Stimulated activated CD4-positive, alpha-beta T cell treated with anti-CD3 and anti-CD28 coated beads, Interleukin-4, amount 100 ng/mL, for 24 hours (primary cell): ENCODE results near the gene CPNE5.

Experiments
- DNase-seq: peaks from one replicate; pipeline ENCODE4 v3.0.0-alpha.2; 2020

The CPNE5 gene

DNA sequence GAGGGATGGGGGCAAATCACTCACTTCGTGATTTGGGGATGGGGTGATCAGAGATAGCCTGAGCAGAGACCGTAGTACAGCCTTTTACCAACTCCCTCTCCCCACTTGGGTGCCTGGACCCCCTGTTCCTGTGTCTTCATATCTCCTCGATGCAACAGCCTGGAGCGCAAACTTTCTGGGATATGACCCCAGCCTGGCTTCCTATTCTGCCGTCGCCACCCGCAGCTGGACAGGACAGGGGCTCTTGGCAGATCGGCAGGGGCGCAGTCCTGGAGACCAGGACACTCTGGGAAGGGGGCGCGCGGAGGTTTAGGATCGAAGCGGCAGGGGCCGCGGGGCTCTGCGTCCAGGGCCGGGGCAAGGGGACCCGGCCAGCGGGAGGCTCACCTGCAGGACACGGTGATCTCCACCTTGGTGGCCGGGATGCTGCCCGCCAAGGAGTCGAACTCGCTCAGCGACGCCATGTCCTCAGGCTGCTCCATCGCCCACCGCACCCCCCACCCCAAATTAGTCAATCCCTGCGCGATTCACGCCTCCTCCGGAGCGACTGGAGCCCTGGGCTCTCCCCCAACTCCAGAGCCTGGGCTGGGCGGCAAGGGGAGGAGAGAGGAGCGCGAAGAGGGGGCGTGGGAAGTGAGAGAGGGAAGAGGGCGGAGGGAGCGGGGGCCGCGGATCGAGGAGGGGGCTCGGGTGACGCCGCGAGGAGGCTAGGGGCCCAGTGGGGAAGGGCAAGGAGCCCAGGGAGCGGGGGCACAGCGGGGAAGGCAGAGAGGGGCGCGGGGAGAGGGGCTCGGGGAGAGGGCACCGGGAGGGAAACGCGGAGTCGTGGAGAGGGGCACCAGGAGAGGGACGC, at the start of gene CPNE5:
Gene CPNE5, minus strand, starts transcription at position 549 of the 853 bp plus-strand sequence. Its CDS starts 67 bp downstream, at position 482.
- peak; percentile 8 for DNase-seq

DNA sequence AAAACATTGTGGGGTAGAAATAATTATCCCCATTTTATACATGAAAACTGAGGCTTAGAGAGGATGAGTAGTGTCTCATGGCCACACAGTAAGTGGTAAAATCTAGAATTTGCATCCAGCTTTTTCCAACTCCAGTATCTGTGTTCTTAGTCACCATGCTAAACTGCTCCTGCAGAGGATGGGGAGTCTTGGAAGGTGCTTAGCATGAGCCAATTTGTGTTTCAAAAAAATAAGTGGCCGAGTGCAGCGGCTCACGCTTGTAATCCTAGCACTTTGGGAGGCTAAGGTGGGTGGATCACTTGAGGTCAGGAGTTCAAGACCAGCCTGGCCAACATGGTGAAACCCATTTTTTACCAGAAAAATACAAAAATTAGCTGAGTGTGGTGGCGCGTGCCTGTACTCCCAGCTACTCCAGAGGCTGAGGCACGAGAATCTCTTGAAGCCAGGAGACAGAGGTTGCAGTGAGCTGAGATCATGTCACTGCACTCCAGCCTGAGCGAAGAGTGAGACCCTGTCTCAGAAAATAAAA, 48.9 kb upstream of the CPNE5 start:
- DNase-seq: no peak

DNA sequence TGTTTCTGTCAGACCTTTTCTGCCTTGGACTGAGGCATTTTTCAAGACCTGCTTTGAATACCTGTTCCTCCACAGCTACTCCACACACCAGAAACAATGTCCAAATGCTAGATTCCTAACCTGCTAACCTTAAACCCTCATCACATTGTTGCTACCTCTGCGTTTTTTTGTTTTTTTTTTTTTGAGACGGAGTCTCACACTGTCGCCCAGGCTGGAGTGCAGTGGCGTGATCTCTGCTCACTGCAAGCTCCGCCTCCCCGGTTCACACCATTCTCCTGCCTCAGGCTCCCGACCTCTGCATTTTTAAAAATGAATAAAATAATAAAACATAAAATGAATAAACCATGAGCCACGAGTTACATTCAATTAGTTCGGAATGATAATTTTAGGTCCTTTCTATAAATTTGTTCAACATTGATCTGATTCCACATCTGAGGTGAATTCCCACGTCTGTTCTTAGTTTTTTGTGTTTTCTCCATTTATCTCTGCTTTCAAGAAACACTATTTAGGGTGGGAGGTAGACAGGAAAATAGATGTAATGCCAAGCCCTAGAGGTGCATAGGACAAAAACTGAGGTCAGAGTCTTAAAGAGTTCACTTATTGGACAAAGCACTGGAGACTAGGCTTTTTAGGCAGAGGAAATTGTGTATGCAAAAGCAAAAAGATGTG, 47.8 kb upstream of the CPNE5 start:
- no peak for DNase-seq

DNA sequence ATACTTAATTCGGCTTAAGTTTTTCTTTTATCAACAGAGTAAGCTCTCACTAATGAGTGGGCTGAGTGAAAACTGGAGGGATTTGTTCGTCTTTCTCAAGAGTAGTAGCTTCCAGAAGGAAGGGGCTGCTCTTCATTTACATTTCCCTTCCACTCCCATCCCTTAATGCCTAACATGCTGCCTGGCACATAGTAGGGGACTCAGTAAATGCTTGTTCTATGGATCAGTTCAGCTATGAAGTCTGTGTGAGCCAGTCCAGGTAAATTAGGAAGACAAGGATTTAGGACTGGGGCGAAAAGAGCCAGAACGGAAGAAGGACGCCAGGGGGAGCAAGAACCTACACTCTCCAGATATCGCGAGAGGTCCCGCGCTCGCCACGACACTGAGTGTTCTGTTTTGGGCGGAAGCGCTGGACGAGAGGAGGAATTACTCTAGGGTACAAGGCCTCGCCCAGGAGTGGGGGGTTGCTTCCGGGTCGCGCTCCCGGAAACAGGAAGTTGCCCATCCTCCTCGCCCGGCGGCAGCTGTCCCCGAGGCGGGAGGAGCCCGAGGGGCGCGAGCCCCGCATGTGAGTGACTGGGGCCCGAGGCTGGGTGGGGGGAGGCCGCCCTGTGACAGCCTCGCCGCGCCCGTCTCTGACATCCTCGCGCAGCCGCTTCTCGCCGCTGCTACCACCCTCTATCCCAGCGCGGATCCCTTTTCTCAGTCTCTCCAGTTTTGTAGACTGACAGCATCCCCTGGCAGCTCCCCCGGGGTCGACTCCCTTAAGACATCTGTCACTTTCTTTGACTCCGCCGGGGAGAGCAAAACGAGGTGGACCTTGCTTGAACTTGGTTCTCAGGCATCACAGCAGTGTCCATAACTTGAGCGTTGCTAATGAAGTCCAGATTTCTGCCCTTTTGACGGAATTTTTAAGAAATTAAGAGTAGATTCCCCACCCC, 46.5 kb upstream of the CPNE5 start, which contains the start of gene C6orf89:
Gene C6orf89, plus strand, starts transcription at position 492 of the 941 bp plus-strand sequence. CDS start 13,493 bp downstream, outside the sequence.
- DNase-seq: peak; percentile 98

DNA sequence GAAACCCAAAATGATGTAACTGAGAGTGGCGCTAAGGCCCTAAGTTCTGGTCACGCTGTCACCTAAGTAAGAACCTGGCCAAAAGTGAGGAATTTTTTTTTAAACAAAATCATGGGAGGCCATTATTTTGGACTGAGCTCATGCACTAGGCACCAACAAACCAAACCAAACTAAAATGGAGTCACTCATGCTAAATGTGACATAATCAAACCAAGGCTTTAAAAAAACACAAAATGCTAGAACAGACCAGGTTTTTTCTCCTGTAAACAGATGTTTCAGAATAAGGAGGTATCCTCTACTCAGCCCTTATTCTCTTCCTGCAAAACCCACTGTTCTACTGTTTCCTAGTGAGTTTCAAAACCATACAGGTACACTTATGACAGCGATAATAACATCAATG, 45.4 kb upstream of the CPNE5 start:
- DNase-seq: no peak

DNA sequence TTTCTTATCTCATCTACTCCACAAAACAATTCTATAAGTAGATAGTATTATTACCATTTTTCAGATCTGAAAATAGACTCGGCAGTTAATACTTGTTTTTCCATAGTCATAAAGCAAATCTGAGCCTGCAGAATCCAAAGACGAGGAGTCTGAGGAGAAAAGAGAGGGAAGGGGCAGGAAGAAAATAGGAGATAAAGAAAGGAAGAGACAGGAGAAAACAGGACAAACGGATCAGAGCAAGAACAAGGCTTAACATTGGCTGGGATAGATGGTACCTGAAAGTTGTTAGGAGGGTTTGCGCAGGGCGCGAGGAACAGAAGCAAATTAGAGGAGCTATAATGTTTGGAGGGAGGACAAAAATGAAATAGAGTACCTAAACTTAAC, 36.0 kb upstream of the CPNE5 start:
- DNase-seq: no peak

DNA sequence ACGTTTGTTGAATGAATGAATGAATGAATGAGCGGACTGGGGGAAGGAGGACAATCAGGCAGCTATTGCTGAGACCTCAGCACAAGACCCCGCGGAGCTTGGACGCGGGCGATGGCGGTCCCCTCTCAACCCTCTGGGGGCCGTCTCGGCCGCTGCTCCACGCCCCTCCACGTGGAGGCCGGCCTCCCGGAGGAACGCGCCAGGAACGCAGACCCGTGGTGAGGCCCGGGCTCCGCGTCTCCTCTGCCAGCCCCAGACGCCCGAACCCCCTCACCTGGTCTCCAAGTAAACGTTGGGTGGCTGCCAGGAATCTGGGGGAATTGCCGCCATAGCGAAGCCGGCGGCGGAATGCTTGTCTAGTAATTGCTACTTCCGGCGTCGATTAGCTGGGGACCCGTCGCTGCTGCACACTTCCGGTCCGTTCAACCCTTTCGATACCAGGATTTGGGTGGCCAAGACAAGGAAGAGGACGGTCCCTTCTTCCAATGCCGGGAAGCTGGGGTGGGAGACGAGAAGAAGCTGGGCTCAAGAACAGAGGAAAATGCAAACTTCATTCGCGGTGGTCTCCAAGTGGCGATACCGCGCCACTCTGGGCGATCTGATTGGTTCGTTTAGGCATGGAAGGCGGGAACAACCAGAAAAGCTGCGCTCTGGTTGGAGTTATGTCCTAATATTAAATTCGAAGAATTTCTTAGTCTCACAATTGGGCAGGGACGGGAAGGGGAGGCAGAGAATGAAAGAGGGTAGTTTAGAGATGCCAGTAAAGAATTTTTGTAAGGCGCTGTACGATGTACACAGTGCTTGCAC, 35.4 kb upstream of the CPNE5 start, which contains the start of gene PPIL1:
Gene PPIL1, minus strand, starts transcription at position 361 of the 807 bp plus-strand sequence. Its CDS starts 31 bp downstream, at position 330.
- peak; percentile 87 for DNase-seq

DNA sequence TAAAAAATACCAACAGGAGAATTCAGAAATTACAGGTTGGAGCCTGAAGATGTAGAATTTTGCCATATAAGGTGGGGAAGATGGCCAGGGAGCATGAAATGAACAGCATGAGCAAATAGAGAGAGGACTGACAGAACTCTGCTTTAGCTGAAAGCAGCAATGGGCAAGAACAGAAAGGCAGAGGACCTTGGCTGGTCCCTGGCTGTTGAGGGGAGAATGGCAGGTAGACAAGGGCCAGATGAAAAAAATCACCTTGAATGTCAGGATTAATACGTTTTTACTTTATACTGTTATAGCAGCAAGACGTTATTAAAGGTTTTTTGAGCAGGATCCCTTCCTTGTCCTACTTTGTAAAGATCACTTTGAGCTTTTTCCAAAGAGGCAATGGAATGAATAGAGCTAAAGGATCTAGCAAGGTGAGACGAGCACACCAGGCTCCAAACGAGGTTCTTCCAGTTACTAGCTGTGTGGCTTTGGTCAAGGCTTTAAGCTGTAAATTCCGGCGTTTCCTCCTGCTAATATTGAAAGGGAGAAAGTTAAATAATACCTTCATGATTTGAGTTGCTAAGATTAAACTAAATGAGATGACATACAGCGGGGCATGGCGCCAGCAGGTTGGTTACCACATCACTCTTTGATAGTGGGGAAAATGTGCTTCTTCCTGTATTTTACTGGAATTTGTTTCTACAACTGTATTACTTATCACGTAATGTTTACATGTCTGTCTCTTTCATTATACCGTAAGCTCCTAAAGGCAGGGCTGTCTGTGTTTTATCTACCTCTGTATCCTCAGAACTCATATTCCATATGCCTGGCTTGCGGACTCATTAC, 34.6 kb upstream of the CPNE5 start:
- no peak for DNase-seq

DNA sequence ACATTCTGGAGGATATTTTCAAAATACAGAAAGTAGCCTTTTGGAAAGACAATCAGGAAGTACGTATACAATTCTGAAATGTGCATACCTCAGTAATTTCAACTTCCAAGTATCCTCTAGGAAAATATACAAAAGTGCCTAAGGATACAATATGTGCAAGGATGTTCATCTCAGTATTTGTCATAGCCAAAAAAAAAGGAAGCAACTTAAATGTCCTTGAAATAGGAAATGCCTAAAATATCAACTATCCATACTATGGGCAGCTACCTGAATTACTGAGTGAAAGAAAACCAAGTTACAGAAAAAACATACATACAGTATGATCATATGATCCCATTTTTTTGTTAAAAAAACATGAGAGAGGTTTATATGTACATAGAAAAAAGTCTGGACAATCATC, 33.9 kb upstream of the CPNE5 start:
- DNase-seq: no peak

DNA sequence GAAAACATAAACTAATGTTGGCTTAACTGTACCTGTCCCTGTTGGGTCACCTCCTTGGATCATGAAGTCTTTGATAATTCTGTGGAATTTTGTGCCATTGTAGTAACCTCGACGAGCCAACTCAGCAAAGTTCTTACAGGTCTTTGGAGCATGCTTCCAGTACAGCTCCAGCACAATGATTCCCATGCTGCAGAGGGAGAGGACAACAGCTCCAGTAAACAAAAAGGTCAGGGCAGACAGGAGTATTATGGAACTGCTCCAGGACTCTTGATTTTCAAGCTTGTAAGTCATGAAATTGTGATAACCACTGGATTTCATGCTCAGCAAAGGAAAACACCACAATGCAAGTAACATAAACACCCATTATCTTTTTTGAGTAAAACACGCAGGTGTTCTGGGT, 32.4 kb upstream of the CPNE5 start:
- no peak for DNase-seq

DNA sequence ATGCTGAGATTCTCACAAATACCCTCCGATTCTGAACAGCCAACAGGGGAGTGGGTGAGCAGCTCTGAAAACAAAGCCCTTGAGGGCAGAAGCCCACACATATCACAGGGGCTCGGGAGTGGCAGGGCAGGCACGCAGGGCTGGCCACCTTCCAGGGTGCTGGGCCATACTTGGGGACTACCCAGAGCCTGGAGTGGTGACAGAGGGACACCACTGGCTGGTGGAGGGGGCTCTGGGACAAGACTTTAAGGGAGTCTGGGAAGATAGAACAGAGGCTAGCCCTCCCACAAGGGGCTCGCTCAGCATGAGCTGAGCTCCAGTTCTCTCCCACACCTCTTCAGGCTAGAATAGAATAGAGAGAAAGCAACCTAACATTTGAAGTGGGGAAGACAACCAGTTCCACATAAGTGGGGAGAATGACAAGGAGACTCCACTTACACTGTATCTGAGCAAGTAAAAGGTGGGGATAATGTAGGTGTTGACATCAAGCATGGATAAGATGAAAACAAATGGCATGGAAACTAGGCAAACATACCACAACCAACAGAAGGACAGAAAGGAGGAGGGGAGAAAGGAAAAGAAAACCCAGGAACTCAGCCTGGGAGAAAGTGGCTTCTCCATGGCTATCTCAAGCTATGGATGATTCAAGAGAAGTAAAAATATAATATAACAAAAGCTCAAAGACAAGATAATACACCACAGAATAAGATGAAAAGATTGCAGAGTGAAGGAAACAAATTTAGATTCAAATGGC, 28.4 kb upstream of the CPNE5 start:
- DNase-seq: no peak

DNA sequence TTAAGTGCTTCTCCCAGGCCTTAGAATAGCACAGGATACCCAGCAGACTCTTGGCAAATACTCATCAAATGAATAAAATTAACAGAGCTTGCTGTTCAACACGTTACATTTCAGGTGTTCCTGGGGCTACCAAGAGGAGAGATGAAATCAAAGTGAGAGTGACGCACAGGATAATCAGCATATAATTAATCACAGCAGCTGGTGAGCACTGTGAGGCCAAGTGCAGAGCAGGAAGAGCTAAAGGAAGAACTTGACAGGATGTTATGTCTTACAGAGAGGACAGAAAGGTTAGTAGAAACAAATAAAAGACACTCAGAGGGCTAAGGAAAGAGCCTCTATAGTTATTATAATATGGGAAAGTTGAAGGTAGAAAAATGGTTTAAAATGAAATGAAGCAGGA, 26.6 kb upstream of the CPNE5 start:
- DNase-seq: no peak

DNA sequence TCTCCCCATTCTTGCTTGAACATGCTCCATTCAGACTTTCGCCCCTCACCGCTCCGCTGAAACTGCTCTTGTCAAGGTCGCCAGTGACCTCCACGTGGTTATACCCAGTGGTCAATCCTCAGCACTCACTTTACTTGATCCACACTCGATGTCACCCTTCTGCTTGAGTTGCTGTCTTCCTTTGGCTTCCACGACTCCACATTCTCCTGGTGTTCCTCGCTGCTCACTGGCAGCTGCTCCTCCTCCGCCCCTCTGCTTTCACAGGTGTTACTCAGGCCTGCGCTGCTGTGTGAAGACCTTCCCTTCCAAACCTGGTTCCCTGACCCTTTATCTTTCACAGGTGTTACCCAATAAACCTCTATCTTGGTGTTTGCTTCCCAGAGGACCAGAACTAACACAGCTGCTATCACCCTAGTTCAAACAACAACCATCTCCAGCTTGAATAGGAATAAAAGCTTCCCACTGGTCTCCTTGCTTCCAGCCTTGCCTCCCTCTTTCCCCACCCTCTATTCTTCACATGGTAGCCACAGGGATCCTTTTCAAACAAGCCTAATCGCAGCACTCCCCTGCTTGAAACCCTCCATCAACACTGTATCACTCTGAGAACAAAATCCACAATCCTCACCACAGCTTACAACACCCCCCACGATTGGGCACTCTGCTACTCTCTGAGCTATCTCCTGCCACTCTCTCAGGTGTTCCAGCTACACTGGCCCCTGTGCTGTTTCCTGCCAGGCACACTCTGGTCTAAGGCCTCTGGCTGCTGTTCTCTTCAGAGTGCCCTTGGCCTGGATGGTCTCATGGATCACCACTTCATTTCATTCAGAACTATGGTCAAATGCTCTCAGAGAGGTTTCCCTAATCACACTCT, 24.7 kb upstream of the CPNE5 start:
- DNase-seq: no peak

DNA sequence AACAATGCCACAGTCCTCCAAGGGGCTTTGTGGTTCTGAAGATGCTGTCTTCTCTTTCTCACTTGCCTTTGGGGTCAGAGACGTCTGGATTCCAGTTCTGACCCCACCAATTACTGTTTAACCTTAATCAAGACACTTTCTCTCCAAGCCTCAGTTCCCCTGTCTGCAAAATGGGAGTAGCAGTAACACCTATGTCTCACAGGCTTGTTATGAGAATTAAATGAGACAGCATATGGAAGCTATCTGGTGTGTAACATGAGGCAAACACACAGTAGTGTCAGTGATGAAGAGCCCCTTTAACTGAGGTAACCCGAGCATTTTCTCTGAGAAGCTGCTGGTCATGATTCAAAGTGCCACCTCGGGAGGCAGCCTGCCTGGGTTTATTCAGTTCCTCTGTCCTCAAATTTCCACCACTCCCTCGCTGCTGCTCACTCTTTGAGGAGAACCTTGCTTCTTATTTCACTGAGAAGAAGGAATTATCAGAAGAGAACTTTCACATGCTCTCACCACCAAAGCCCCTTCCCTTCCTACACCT, 23.7 kb upstream of the CPNE5 start:
- DNase-seq: no peak

DNA sequence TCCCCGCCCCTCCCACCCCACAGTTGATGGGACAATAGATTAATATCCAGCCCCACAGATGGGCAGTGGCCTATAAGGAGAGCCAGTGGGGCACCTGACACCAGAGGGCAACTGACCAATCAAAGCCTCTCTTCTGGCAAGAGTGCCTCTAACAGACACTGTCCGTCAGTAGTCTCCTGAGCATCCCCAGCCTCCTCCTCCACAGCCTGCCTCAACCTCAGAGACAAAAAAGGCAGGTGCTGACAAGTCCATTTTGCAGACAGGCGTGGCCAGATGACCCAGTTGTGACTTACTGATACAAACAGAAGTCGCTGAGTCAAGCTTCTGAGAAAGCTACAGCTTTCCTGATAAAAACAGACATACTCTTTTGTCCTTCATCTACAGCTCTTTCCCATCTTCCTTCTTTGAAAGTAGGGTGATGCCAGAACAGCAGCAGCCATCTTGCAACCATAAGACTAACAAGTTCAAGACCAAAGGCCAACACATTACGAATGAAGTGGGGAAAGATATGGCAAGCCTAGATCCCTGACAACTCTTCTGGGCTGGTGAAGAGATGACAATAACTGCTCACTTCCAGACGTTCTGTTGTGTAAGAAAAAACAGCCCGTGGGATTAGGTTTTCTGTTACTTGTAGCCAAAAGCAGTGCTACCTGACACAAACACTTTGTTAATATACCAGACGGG, 23.1 kb upstream of the CPNE5 start:
- no peak for DNase-seq

DNA sequence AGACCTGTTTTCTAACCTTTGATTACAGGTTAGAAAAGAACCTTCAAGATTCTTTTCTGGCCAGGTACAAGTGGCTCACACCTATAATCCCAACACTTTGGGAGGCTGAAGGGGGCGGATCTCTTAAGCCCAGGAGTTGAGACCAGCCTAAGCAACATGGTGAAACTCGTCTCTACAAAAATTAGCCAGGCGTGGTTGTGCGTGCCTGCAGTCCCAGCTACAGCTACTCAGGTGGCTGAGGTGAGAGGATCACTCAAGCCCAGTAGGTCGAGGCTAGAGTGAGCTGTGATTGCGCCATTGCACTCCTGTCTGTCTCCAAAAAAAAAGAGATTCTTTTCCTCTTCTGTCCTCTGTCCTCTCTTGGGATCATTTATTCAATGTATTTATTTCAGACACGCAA, 20.9 kb upstream of the CPNE5 start:
- DNase-seq: no peak

DNA sequence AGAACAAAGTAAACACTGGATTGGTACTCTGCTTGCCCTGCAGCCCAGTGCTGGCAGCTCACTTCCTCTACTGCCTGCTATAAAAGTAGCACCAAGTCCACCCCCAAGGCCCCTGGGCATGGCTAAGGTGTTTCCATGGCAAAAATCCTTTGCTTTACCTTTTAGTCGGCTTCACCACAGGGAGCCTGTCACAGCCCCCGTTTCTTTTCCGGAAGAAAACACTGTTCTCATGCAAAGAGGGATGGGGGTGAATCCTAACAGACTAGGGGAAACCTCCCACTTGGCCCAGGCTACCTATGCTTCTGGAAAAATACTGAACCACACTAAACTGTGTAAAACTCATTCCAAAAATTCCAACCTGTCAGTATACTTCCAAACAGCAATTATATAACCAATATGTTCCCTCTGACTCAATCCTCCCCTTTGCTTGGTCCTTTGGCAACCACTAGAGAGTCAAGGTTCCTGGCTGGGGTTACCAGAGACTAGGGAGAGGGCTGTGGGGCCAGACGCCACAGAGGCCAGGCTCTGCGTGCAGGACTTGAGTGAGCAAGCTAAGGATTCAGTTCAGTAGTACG, 19.2 kb upstream of the CPNE5 start:
- DNase-seq: no peak

DNA sequence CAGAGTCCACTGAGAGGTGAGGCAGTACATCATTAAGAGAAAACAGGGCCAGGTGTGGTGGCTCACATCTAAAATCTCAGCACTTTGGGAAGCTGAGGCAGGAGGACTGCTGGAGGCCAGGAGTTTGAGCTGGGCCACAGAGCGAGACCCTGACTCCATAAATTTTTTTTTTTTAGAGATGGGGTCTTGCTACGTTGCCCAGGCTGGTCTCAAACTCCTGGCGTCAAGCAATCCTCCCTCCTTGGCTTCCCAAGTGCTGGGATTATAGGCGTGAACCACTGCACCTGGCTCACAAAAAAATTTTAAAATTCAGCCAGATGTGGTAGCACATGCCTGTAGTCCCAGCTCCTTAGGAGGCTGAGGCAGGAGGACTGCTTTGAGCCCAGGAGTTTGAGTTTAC, 18.1 kb upstream of the CPNE5 start:
- DNase-seq: no peak
